ENCODE results near the gene XRCC3.
"Not testable (repeated sequence)": the region's sequence is repeated elsewhere in the genome, so short reads cannot be mapped to it uniquely, and the experiment has no call there.

XRCC3 gene

GRCh38 chr14:103692159-103692558 lies 23.1 kb downstream of the XRCC3 start:
- no peak for DNase-seq

GRCh38 chr14:103691655-103692054 lies 23.6 kb downstream of the XRCC3 start:
- DNase-seq = not testable (repeated sequence)

GRCh38 chr14:103690332-103690731 lies 24.9 kb downstream of the XRCC3 start:
- DNase-seq = no peak

- DNase-seq = no peak
Measured at GRCh38 chr14:103688906-103689902, 26.0 kb downstream of the XRCC3 start.

GRCh38 chr14:103688441-103688840 lies 26.8 kb downstream of the XRCC3 start:
- DNase-seq = no peak

GRCh38 chr14:103687712-103688111 lies 27.5 kb downstream of the XRCC3 start:
- no peak for DNase-seq

- DNase-seq = no peak
Measured at GRCh38 chr14:103686831-103687485, 28.3 kb downstream of the XRCC3 start.

GRCh38 chr14:103685276-103686211 lies 29.7 kb downstream of the XRCC3 start:
- no peak for DNase-seq

GRCh38 chr14:103684871-103685270 lies 30.4 kb downstream of the XRCC3 start:
- DNase-seq = no peak

- DNase-seq = no peak
Measured at GRCh38 chr14:103684471-103684870, 30.8 kb downstream of the XRCC3 start.

- no peak for DNase-seq
Measured at GRCh38 chr14:103683139-103683538, 32.1 kb downstream of the XRCC3 start.

- DNase-seq = no peak
Measured at GRCh38 chr14:103680491-103681231, 34.6 kb downstream of the XRCC3 start.

GRCh38 chr14:103679351-103679750 lies 35.9 kb downstream of the XRCC3 start:
- DNase-seq = peak; percentile 10

GRCh38 chr14:103676881-103677675 lies 38.2 kb downstream of the XRCC3 start:
- no peak for DNase-seq

GRCh38 chr14:103675957-103676356 lies 39.3 kb downstream of the XRCC3 start:
- DNase-seq = no peak

- no peak for DNase-seq
Measured at GRCh38 chr14:103671911-103672310, 43.3 kb downstream of the XRCC3 start.

GRCh38 chr14:103669370-103669769 lies 45.9 kb downstream of the XRCC3 start:
- DNase-seq = no peak

GRCh38 chr14:103668117-103668516 lies 47.1 kb downstream of the XRCC3 start:
- DNase-seq = no peak

- no peak for DNase-seq
Measured at GRCh38 chr14:103667671-103668070, 47.6 kb downstream of the XRCC3 start.

- DNase-seq = no peak
Measured at GRCh38 chr14:103663506-103663905, 51.7 kb downstream of the XRCC3 start.

- DNase-seq = no peak
Measured at GRCh38 chr14:103662591-103662990, 52.7 kb downstream of the XRCC3 start.
